GM12872 (cell line): Measurements from ENCODE around the gene CD22.

Experiments
- TF ChIP-seq, protein P1 (sequence below): IDR thresholded peaks from 3 replicates; pipeline ENCODE4 v1.5.1; 2011; ENCODE audit warnings: low read depth, mild to moderate bottlenecking, low read length, moderate library complexity; ENCODE audit not compliant: insufficient read depth

The CD22 gene

DNA sequence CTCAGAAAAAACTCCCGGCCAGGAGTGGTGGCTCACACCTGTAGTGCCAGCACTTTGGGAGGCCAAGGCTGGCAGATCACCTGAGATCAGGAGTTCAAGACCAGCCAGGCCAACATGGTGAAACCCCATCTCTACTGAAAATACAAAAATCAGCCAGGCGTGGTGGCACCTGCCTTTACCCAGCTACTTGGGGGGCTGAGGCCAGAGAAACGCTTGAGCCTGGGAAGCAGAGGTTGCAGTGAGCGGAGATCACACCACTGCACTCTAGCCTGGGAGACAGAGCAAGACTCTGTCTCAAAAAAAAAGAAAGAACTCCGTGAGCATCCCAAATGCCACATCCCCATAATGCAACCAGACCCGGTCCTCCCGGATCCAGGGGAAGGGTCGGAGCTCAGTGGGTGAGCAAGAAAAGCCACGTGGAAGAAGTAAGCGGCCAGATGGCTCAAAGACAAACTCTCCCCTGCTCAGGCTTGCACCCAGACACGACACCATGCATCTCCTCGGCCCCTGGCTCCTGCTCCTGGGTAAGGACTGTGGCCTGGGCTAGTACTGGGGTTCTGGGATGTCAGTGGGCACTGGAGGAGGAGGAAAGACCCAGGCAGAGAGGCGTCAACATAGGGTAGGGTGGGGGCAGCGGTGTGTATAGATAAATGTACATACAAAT lies 2.7 kb downstream of the CD22 start:
- TF ChIP-seq, protein P1, sequence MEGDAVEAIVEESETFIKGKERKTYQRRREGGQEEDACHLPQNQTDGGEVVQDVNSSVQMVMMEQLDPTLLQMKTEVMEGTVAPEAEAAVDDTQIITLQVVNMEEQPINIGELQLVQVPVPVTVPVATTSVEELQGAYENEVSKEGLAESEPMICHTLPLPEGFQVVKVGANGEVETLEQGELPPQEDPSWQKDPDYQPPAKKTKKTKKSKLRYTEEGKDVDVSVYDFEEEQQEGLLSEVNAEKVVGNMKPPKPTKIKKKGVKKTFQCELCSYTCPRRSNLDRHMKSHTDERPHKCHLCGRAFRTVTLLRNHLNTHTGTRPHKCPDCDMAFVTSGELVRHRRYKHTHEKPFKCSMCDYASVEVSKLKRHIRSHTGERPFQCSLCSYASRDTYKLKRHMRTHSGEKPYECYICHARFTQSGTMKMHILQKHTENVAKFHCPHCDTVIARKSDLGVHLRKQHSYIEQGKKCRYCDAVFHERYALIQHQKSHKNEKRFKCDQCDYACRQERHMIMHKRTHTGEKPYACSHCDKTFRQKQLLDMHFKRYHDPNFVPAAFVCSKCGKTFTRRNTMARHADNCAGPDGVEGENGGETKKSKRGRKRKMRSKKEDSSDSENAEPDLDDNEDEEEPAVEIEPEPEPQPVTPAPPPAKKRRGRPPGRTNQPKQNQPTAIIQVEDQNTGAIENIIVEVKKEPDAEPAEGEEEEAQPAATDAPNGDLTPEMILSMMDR: no peak

DNA sequence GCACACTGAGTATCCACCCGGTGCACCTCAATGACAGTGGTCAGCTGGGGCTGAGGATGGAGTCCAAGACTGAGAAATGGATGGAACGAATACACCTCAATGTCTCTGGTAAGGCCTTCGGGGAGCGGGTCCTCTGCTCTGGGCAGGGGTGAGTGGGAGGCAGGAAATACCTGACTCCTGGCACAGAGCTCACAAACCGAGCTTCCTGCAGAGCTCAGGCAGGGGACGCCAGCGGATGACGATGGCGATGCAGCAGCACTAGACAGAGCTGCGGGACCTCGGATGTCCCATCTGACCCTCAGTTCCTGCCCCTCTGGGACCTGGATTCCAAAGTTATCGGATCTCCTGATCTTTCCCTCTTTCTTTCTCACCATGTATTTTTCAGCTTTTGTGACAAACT lies 3.8 kb downstream of the CD22 start:
- TF ChIP-seq, protein P1: peak; percentile 30

DNA sequence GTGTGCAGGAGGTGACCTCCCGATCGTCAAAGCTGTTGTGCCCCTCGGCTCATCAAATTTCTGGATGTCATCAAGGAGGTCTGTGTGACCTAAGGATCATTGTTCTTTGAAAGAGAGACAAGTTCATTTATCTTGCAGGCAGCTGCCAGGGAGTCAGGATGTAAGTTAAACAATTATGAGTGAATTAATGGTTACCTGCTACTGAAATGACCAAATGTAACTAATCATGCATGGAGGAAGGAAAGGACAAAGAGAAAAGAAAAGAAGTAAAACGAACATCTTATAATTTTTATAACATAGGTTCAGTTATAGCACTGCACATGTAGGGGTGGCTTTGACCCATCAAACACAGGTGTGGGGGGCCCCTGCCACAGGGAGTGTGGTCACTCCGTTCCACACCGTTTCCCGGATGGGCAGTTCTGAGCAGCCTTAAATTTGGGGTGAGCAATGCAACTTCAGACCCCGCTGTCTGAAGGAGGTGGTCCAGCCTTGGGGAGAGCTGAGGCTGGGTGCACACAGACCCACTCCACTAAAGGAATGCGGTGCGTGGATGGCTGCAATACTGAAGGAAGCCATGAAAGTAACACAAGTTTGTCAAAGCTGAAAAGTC lies 5.3 kb downstream of the CD22 start:
- TF ChIP-seq, protein P1: no peak

DNA sequence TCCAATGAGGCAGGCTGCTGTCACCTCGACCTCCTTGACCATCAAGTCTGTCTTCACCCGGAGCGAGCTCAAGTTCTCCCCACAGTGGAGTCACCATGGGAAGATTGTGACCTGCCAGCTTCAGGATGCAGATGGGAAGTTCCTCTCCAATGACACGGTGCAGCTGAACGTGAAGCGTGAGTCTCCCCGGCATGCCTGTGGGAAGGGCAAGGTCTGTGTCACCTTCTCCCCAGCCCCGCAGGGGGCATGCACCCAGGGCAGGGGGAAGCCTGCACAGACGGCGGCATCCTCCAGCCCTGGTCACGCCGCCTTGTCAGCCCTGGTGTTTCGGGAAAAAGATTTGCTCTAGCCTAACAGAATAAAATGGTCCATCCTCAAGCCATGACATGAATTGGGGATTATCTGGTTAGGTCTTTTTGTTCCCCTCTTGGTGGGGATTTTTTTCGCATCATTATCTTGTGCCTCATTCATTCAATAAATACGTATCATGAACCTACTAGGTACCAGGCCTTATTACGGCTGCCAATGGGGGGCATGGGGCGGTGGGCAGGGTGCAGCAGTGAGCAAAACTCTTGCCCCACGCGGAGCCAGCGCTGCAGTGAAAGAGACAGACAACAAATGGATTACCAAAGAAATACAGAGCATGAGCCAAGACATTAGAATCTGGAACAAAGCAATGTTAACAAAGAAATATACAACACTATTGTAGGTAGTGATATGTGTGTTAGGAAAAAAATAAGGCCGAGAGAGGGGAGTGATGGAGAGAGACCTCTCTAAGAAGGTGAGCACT lies 7.4 kb downstream of the CD22 start:
- TF ChIP-seq, protein P1: no peak

DNA sequence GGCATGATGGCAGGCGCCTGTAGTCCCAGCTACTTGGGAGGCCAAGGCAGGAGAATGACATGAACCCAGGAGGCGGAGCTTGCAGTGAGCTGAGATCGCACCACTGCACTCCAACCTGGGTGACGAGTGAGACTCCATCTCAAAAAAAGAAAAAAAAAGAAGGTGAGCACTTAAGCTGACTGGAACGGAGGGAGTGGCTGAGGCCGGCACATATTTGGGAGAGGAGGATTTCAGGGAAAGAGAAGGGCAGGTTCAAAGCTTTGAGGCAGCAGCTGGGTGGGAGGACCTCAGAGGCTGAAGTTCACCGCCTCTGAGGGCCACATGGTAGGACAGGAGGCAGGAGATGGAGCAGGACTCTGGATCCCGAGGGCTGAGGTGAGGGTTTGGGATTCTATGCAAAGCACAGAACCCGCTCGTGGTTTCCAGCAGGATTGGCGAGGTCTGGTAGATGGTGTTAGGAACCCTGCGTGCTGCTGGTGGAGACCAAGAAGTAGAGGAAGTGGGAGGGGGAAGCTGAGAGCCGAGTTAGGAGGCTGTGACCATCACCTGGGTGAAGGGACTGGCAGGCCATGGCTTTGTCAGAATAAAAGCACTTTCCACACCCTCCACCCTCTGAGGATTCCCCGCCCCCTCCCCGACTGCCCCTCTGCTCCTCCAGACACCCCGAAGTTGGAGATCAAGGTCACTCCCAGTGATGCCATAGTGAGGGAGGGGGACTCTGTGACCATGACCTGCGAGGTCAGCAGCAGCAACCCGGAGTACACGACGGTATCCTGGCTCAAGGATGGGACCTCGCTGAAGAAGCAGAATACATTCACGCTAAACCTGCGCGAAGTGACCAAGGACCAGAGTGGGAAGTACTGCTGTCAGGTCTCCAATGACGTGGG lies 8.4 kb downstream of the CD22 start:
- TF ChIP-seq, protein P1: no peak

DNA sequence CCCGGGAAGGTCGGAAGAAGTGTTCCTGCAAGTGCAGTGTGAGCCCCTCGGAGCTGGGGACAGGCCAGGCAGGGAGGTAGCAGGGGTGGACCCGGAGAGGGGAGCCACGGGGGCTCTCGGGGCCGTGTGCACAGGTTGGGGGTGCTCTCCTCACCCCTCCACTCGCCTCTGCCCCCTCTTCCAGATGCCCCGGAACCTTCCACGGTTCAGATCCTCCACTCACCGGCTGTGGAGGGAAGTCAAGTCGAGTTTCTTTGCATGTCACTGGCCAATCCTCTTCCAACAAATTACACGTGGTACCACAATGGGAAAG lies 9.0 kb downstream of the CD22 start:
- TF ChIP-seq, protein P1: no peak

DNA sequence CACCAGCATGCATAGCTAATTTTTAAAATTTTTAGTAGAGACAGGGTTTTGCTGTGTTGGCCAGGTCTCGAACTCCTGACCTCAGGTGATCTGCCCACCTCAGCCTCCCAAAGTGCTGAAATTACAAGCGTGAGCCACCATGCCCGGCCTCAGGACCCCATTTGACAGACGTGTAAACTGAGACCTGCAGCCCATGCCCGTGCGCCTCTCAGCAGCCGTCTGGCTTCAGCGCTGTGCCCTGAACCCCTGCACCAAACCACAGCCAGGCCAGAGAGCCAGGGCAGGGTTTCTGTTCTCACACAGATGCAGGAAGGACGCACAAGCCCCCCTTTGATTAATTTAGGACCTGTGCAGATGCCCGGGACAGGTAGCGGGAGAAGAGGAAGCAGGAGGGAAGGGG lies 11.4 kb downstream of the CD22 start:
- TF ChIP-seq, protein P1: no peak
